HepG2 (cell line): ENCODE results near the gene ZFX. TPM values are rescaled to one million over a fixed set of nuclear protein-coding genes. Genes with fewer than 3 reads are reported as not detected.

Experiments
- ATAC-seq: fragments of 200-7000 bp; cut with Tn5 transposase; 3 replicates; pipeline ENCODE4 v1.9.1; 2020; ENCODE audit warnings: mild to moderate bottlenecking, moderate library complexity
- BruUV-seq: library from RNA; stranded (reverse); fragments of 400-500 nt; replicated peaks from 2 replicates; lab custom pipeline; 2021; lab: Mats Ljungman, UMichigan
- CTCF ChIA-PET: fragments of 300-600 bp; formaldehyde crosslinking; extraction: SDS; loops from one replicate; lab custom pipeline; 2021; ENCODE audit warnings: low total read pairs, inconsistent platforms, low intra/inter-chr PET ratio; lab: Yijun Ruan, JAX
- POLR2A ChIA-PET: fragments of 350-600 bp; sonication (Branson Sonifier 250); formaldehyde crosslinking; loops from one replicate; lab custom pipeline; 2020; ENCODE audit warnings: antibody characterized with exemption, inconsistent platforms; lab: Yijun Ruan, JAX
- DNase-seq: peaks from one replicate; pipeline ENCODE4 v3.0.0-alpha.2; 2015; ENCODE audit warnings: low spot score
- FAIRE-seq: peaks from 3 replicates; lab custom pipeline; 2011; peaks lifted over from hg19 to GRCh38; lab: Jason Lieb, UNC
- H2AFZ ChIP-seq: one replicate; pipeline ENCODE4 v1.6.1; 2011; ENCODE audit warnings: low read length, inconsistent platforms
- H3K27ac ChIP-seq: fragments of 300-600 bp; 3 replicates; pipeline ENCODE4 v1.8.0; 2011; ENCODE audit warnings: mixed run types, mild to moderate bottlenecking, mixed read lengths, low read length, inconsistent platforms; ENCODE audit not compliant: insufficient read depth; ENCODE audit errors: extremely low read length
- H3K27me3 ChIP-seq, 2 experiments: fragments of 200-600 bp in 1 of 2; 2 replicates in 1 of 2; 3 replicates in 1 of 2; pipeline versions ENCODE4 v1.6.0 to v1.8.0; 2011; ENCODE audit warnings: low read length in 2 of 2, mild to moderate bottlenecking in 2 of 2, moderate library complexity in 2 of 2, inconsistent platforms in 1 of 2; ENCODE audit not compliant: insufficient read depth in 2 of 2, control insufficient read depth in 1 of 2
- H3K36me3 ChIP-seq, 2 experiments: fragments of 200-600 bp in 1 of 2; replicated peaks in 1 of 2; 2 replicates in 1 of 2; 3 replicates in 1 of 2; pipeline versions ENCODE4 v1.5.1 to v1.8.0; 2011; ENCODE audit warnings: low read length in 2 of 2, inconsistent platforms in 1 of 2; ENCODE audit not compliant: insufficient read depth in 2 of 2, control insufficient read depth in 1 of 2
- H3K4me1 ChIP-seq: 2 replicates; pipeline ENCODE4 v1.5.1; 2012; ENCODE audit warnings: low read length, inconsistent platforms; ENCODE audit not compliant: insufficient read depth
- H3K4me2 ChIP-seq: 2 replicates; pipeline ENCODE4 v1.6.0; 2011; ENCODE audit warnings: low read depth, low read length, inconsistent platforms
- H3K4me3 ChIP-seq, 3 experiments: fragments of 200-600 bp in 1 of 3; sonication (generic), shearing (Covaris generic) in 1 of 3; replicated peaks in 1 of 3; 2 replicates each; pipeline ENCODE4 v1.5.1; 2011 to 2016; ENCODE audit warnings: low read length in 3 of 3, inconsistent platforms in 2 of 3, low read depth in 2 of 3, mild to moderate bottlenecking in 2 of 3, control low read depth in 1 of 3, mixed read lengths in 1 of 3; ENCODE audit not compliant: insufficient read depth in 1 of 3
- H3K79me2 ChIP-seq: one replicate; pipeline ENCODE4 v1.6.1; 2011; ENCODE audit warnings: low read length, inconsistent platforms; ENCODE audit not compliant: insufficient read depth
- H3K9ac ChIP-seq: 2 replicates; pipeline ENCODE4 v1.6.0; 2011; ENCODE audit warnings: mild to moderate bottlenecking, low read depth, low read length, inconsistent platforms; ENCODE audit not compliant: insufficient read depth
- H3K9me3 ChIP-seq: 2 replicates; pipeline ENCODE4 v1.5.1; 2012; ENCODE audit warnings: mild to moderate bottlenecking, low read length
- H4K20me1 ChIP-seq: 2 replicates; pipeline ENCODE4 v1.6.0; 2011; ENCODE audit warnings: inconsistent platforms, mild to moderate bottlenecking, low read length, moderate library complexity; ENCODE audit not compliant: insufficient read depth
- ASH2L ChIP-seq: fragments of 300-600, 200-600 bp; sonication (generic); IDR thresholded peaks from 2 replicates; pipeline ENCODE4 v1.7.0; 2017; ENCODE audit warnings: low read depth, mild to moderate bottlenecking, moderate library complexity, mixed read lengths, low read length; ENCODE audit not compliant: insufficient read length
- CREM ChIP-seq, 2 experiments: sonication (generic) in 1 of 2; formaldehyde crosslinking in 1 of 2; IDR thresholded peaks; 2 replicates each; pipeline versions ENCODE4 v1.4.0 to v1.6.1; 2016 to 2020; ENCODE audit warnings: antibody characterized with exemption in 1 of 2, mild to moderate bottlenecking in 1 of 2, missing genetic modification reagents in 1 of 2
- EED ChIP-seq: sonication (generic); formaldehyde crosslinking; IDR thresholded peaks from 2 replicates; pipeline ENCODE4 v1.5.0; 2020; ENCODE audit warnings: mild to moderate bottlenecking, missing genetic modification reagents
- HOXA7 ChIP-seq: sonication (generic); formaldehyde crosslinking; IDR thresholded peaks from 2 replicates; pipeline ENCODE4 v1.8.1; 2022; ENCODE audit warnings: mild to moderate bottlenecking, missing genetic modification reagents, moderate library complexity
- ONECUT2 ChIP-seq: sonication (generic); formaldehyde crosslinking; IDR thresholded peaks from 2 replicates; pipeline ENCODE4 v1.4.0; 2020; ENCODE audit warnings: missing genetic modification reagents
- PHF8 ChIP-seq: sonication (generic); formaldehyde crosslinking; IDR thresholded peaks from 2 replicates; pipeline ENCODE4 v1.5.0; 2020; ENCODE audit warnings: missing genetic modification reagents
- SALL2 ChIP-seq: sonication (generic); formaldehyde crosslinking; IDR thresholded peaks from 2 replicates; pipeline ENCODE4 v1.8.1; 2023; ENCODE audit warnings: mild to moderate bottlenecking, missing genetic modification reagents, inconsistent platforms
- TBX2 ChIP-seq: sonication (generic); formaldehyde crosslinking; IDR thresholded peaks from 2 replicates; pipeline ENCODE4 v1.5.0; 2020; ENCODE audit warnings: missing genetic modification reagents, mild to moderate bottlenecking, borderline replicate concordance
- TCF7 ChIP-seq: sonication (generic); IDR thresholded peaks from 2 replicates; pipeline ENCODE4 v1.6.1; 2016; ENCODE audit warnings: antibody characterized with exemption, low read depth
- TCF7L2 ChIP-seq: IDR thresholded peaks from 2 replicates; pipeline ENCODE4 v1.6.1; 2011; ENCODE audit warnings: mild to moderate bottlenecking, low read depth, low read length, moderate library complexity
- ZSCAN31 ChIP-seq: sonication (generic); formaldehyde crosslinking; IDR thresholded peaks from 2 replicates; pipeline ENCODE4 v1.5.0; 2020; ENCODE audit warnings: low read depth, mild to moderate bottlenecking, missing genetic modification reagents
- WGBS: methylation state at CpG from one replicate; pipeline ENCODE4 v1.1.6; 2017; ENCODE audit warnings: low lambda C conversion rate; 5-methylcytosine and 5-hydroxymethylcytosine counted together
- in situ Hi-C: cut with HindIII; loops from 2 replicates; pipeline ENCODE4 v1.10.0; 2017; ENCODE audit warnings: low pct_unique_long_range_greater_than_20kb; ENCODE audit not compliant: extremely low pct_ligation_motif_present
- intact Hi-C: fragments of 100-400 bp; cut with micrococcal nuclease; formaldehyde crosslinking; loops from one replicate; pipeline ENCODE4 v1.10.0; 2022; ENCODE audit not compliant: unreplicated experiment
- polyA plus RNA-seq, 8 experiments: library from polyadenylated mRNA; depleted of rRNA in 3 of 8; stranded (reverse) in 7 of 8; unstranded in 1 of 8; fragments of >200 nt; fragmentation: Illumina TruSeq in 4 of 8; extraction: Trizol in 4 of 8; gene quantifications; 2 replicates each; pipeline versions ENCODE4 v1.2.1 to v1.2.3, GENCODE V29; 2011 to 2016; ENCODE audit warnings: low read depth in 4 of 8, missing spikeins in 1 of 8, mixed read lengths in 1 of 8; ENCODE audit not compliant: insufficient read depth in 1 of 8
- total RNA-seq, 5 experiments: library from RNA; depleted of rRNA; stranded (reverse); fragments of >200 nt; fragmentation: Illumina TruSeq; extraction: Trizol; gene quantifications; 2 replicates each; pipeline ENCODE4 v1.2.3, GENCODE V29; 2016; ENCODE audit warnings: low read depth in 1 of 5
- TF ChIP-seq, protein P1 (sequence below): sonication (generic); formaldehyde crosslinking; IDR thresholded peaks from 2 replicates; pipeline ENCODE4 v1.8.0; 2022; ENCODE audit warnings: mild to moderate bottlenecking, missing genetic modification reagents; ENCODE audit not compliant: insufficient replicate concordance

The ZFX gene
- total and polyA plus RNA-seq, 2 of the 13 experiments (the other 11 are each of a cell fraction or from before 2014, with no cell fraction given), result 13.8 to 37.3 TPM

DNA sequence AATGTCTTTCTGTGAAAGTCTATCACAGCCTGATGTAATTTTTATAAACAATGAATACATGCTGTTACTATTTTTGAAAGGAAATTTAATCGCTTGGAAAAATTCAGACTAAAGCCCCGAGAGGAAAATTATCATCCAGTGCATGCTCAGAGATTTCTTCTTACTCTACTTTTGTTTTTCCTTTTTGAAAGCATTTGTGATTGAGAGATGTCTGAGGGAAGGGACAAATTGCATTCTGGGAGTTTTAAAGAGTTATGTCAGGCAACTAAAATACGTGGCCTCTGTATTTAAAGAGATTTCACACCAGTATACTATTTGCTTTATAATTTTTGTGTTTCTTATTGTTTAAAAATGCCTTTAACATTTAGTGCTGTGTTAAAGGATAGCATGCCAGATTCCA, 1.4 kb upstream of the ZFX start:
- H3K9ac ChIP-seq, result peak overlapping the region; percentile 84
- WGBS, result 36% methylated on average over 3 of the region's 3 CpGs
- POLR2A ChIA-PET, result interaction anchor here (0.5 to 2.7 kb wide), 4 partner anchors 23 to 98 kb away, joined by 3 to 12 read pairs (median 6); no protein-coding TSS in a partner anchor
- no peak for FAIRE-seq
- H3K4me2 ChIP-seq, result peak overlapping the region; percentile 65
- TF ChIP-seq TCF7L2 (no peak), ASH2L (peak; percentile 3), SALL2 (no peak), EED (CRISPR knock-in tag) (no peak), ZSCAN31 (CRISPR knock-in tag) (no peak), HOXA7 (CRISPR knock-in tag) (no peak)
- TF ChIP-seq, all 625 proteins: peak for 1
- H4K20me1 ChIP-seq, result 0 out of 2 replicates have a peak, but pooled peaks cover under 1% of the 10 kb centered on the region
- no peaks in the 10 kb centered on the region for H3K27me3 ChIP-seq
- H2AFZ ChIP-seq, result peak overlapping the region; percentile 9
- no peak for ATAC-seq
- BruUV-seq, result no TSS peak
- peak overlapping the region; percentile 95 for H3K27ac ChIP-seq
- H3K9me3 ChIP-seq, result no peaks in the 10 kb centered on the region
- in situ Hi-C loops, result no loop called here
- DNase-seq, result no peak
- peak overlapping the region in 2 of 3 experiments; percentile 60 to 66; a peak in 3 of 6 replicates for H3K4me3 ChIP-seq
- peaks cover 26% of the 10 kb centered on the region for H3K79me2 ChIP-seq
- CTCF ChIA-PET, result no interaction called here
- H3K4me1 ChIP-seq, result peaks cover 65% of the 10 kb centered on the region
- intact Hi-C loops, result no loop called here
- no peaks in the 10 kb centered on the region for H3K36me3 ChIP-seq

DNA sequence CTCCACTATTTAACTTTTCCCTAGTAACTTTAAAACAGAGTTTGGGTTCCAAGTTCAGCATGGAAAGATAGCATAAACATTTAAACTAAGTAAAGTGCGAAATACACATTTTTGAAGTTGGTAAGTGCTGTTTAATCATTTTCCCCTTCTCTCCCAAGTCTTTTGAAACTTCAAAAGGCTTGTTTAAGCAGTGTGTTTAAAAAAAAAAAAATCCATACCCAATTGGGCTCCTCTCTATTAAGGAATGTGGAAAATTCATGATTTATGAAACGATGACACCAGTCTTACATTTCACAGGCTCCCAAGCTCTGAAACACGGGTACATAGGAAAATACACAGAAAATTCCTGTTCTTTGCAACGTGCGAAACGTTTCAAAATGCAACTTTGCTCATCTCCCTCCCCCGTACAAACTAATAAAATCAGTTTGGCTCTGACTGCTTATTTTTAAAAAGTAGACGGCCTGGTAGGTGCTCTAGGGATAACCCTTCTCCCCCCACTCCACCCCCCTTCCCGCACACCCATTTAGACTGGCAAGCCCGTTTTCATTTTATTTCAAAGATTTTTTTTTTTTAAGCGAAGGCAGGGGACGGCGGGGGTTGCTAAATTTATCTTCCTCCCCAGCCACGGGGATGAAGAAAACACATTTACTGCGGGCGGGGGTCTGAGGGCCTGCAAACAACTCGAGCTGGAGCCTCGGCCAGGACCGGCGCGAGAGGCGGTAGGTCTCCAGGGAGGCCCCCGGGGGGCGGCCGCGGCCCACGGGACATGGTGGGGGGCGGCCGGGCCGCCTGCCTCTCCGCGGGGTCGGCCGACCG, 786 bp upstream of the ZFX start:
- peak overlapping the region; percentile 95 for H3K27ac ChIP-seq
- peaks cover 32% of the 10 kb centered on the region for H3K79me2 ChIP-seq
- intact Hi-C loops, result no loop called here
- ATAC-seq, result no peak; the same call in 2 of the 3 replicates
- H3K4me2 ChIP-seq, result peak overlapping the region; percentile 65
- in situ Hi-C loops, result no loop called here
- BruUV-seq, result TSS peak; percentile 87
- H4K20me1 ChIP-seq, result 0 out of 2 replicates have a peak, but pooled peaks cover 4% of the 10 kb centered on the region
- no peak for FAIRE-seq
- peak overlapping the region; percentile 84 for H3K9ac ChIP-seq
- H3K4me3 ChIP-seq, result peak overlapping the region; percentile 59 to 66 (median 60)
- no peaks in the 10 kb centered on the region for H3K36me3 ChIP-seq
- H2AFZ ChIP-seq, result peak overlapping the region; percentile 9
- ChIA-PET CTCF (no interaction called here), POLR2A (interaction anchor here (0.5 to 2.7 kb wide), 6 partner anchors 22 to 123 kb away, joined by 3 to 12 read pairs (median 6); no protein-coding TSS in a partner anchor)
- no peaks in the 10 kb centered on the region for H3K27me3 ChIP-seq
- peak; percentile 23 for DNase-seq
- peaks cover 65% of the 10 kb centered on the region for H3K4me1 ChIP-seq
- no peaks in the 10 kb centered on the region for H3K9me3 ChIP-seq
- 1% methylated on average over 15 of the region's 35 CpGs for WGBS
- TF ChIP-seq ONECUT2, result peak; percentile 36; the same call in 1 of the 2 replicates
- TF ChIP-seq TBX2, result no peak
- TF ChIP-seq, protein P1, sequence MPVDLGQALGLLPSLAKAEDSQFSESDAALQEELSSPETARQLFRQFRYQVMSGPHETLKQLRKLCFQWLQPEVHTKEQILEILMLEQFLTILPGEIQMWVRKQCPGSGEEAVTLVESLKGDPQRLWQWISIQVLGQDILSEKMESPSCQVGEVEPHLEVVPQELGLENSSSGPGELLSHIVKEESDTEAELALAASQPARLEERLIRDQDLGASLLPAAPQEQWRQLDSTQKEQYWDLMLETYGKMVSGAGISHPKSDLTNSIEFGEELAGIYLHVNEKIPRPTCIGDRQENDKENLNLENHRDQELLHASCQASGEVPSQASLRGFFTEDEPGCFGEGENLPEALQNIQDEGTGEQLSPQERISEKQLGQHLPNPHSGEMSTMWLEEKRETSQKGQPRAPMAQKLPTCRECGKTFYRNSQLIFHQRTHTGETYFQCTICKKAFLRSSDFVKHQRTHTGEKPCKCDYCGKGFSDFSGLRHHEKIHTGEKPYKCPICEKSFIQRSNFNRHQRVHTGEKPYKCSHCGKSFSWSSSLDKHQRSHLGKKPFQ, result no peak
- TF ChIP-seq CREM (IDR thresholded peaks at IDR 0.05), result peak; percentile 26; the same call in 1 of the 2 replicates
- no peak for TF ChIP-seq CREM (CRISPR knock-in tag; IDR thresholded peaks at IDR 0.05)
- TF ChIP-seq PHF8, result peak; percentile 26; the same call in 1 of the 2 replicates
- TF ChIP-seq TCF7, result peak; percentile 36; the same call in 1 of the 2 replicates
